Stimulated activated naive CD8-positive, alpha-beta T cell treated with anti-CD3 and anti-CD28 coated beads, Interleukin-15, Interleukin-2, amounts not matched to agents 100 U/mL and 50 U/mL, for 24 hours (primary cell): ENCODE measurements around the gene HNRNPU.

Experiments used
- ATAC-seq: fragments of 150-1000 bp; cut with Tn5 transposase; one replicate; pipeline ENCODE4 v1.10.0; 2021
- DNase-seq: peaks from one replicate; pipeline ENCODE4 v3.0.0; 2021

The HNRNPU gene

GRCh38 chr1:244802556-244803239 lies 61.6 kb downstream of the HNRNPU start:
- DNase-seq: no peak
- no peak for ATAC-seq

- ATAC-seq: peak; percentile 39
- DNase-seq: no peak
These were observed 62.3 kb downstream of the HNRNPU start for GRCh38 chr1:244802041-244802440.

GRCh38 chr1:244801246-244801645 lies 63.1 kb downstream of the HNRNPU start:
- ATAC-seq: peak; percentile 83
- peak; percentile 47 for DNase-seq

- DNase-seq (no peak), ATAC-seq (no peak)
These were observed 63.5 kb downstream of the HNRNPU start for GRCh38 chr1:244800821-244801220.
